Keratinocyte (primary cell): ENCODE measurements around the gene SMARCA4. TPM values are rescaled to one million over a fixed set of nuclear protein-coding genes. Genes with fewer than 3 reads are reported as not detected.
A peak's percentile ranks its signal among the peaks of the same experiment; 100 is the strongest.

Experiments used
- DNase-seq: peaks from one replicate; pipeline ENCODE4 v3.0.0-alpha.2; 2011; ENCODE audit warnings: low read depth, missing footprints, low spot score
- FAIRE-seq: peaks from 2 replicates; lab custom pipeline; 2011; peaks lifted over from hg19 to GRCh38; lab: Jason Lieb, UNC
- H2AFZ ChIP-seq: 2 replicates; pipeline ENCODE4 v1.6.0; 2012; ENCODE audit warnings: low read length, control low read depth, inconsistent platforms; ENCODE audit not compliant: control insufficient read depth
- H3K27ac ChIP-seq: 2 replicates; pipeline ENCODE4 v1.5.1; 2011; ENCODE audit warnings: low read length; ENCODE audit not compliant: control insufficient read depth, insufficient read depth
- H3K27me3 ChIP-seq: 3 replicates; pipeline ENCODE4 v1.6.0; 2011; ENCODE audit warnings: low read length; ENCODE audit not compliant: control insufficient read depth, insufficient read depth; ENCODE audit errors: extremely low read depth
- H3K36me3 ChIP-seq, 2 experiments: 2 replicates in 1 of 2; 3 replicates in 1 of 2; pipeline ENCODE4 v1.5.1; 2011; ENCODE audit warnings: low read length in 2 of 2, mild to moderate bottlenecking in 1 of 2; ENCODE audit not compliant: control insufficient read depth in 2 of 2, insufficient read depth in 2 of 2; ENCODE audit errors: extremely low read depth in 1 of 2
- H3K4me1 ChIP-seq: 3 replicates; pipeline ENCODE4 v1.5.1; 2011; ENCODE audit warnings: low read length; ENCODE audit not compliant: control insufficient read depth, insufficient read depth; ENCODE audit errors: extremely low read depth
- H3K4me2 ChIP-seq: 3 replicates; pipeline ENCODE4 v1.6.0; 2011; ENCODE audit warnings: low read depth, low read length; ENCODE audit not compliant: control insufficient read depth, insufficient read depth; ENCODE audit errors: extremely low read depth
- H3K4me3 ChIP-seq, 3 experiments: fragments of 200-600 bp in 1 of 3; sonication (generic) in 1 of 3; 2 replicates in 2 of 3; 3 replicates in 1 of 3; pipeline ENCODE4 v1.5.1; 2011 to 2016; ENCODE audit warnings: low read length in 3 of 3, mild to moderate bottlenecking in 3 of 3, control low read depth in 2 of 3, inconsistent platforms in 1 of 3, low read depth in 1 of 3, mixed read lengths in 1 of 3, mixed run types in 1 of 3, moderate library complexity in 1 of 3; ENCODE audit not compliant: control insufficient read depth in 2 of 3, insufficient read depth in 2 of 3; ENCODE audit errors: extremely low read depth in 1 of 3
- H3K79me2 ChIP-seq: 2 replicates; pipeline ENCODE4 v1.6.0; 2012; ENCODE audit warnings: low read length; ENCODE audit not compliant: control insufficient read depth, insufficient read depth
- H3K9ac ChIP-seq: 3 replicates; pipeline ENCODE4 v1.6.0; 2011; ENCODE audit warnings: low read length; ENCODE audit not compliant: control insufficient read depth, insufficient read depth; ENCODE audit errors: extremely low read depth
- H3K9me1 ChIP-seq: 3 replicates; pipeline ENCODE4 v1.6.0; 2011; ENCODE audit warnings: low read length; ENCODE audit not compliant: control insufficient read depth, insufficient read depth; ENCODE audit errors: extremely low read depth
- H3K9me3 ChIP-seq: 2 replicates; pipeline ENCODE4 v1.5.1; 2012; ENCODE audit warnings: low read depth, low read length; ENCODE audit not compliant: control insufficient read depth
- H4K20me1 ChIP-seq: 3 replicates; pipeline ENCODE4 v1.6.0; 2011; ENCODE audit warnings: low read length; ENCODE audit not compliant: control insufficient read depth, insufficient read depth; ENCODE audit errors: extremely low read depth
- EZH2 ChIP-seq: IDR thresholded peaks from one replicate; pipeline ENCODE4 v1.6.1; 2012; ENCODE audit warnings: inconsistent platforms, mild to moderate bottlenecking, low read length, moderate library complexity
- dilution Hi-C: fragments of 300-500 bp; cut with MboI; formaldehyde crosslinking; loops from one replicate; pipeline ENCODE4 v1.7.0; 2020; ENCODE audit warnings: low sequenced_read_pairs; ENCODE audit not compliant: extremely low pct_ligation_motif_present
- polyA plus RNA-seq, 5 experiments: library from polyadenylated mRNA; depleted of rRNA in 3 of 5; stranded (reverse) in 3 of 5; stranded (forward) in 1 of 5; unstranded in 1 of 5; fragments of >200 nt; gene quantifications; 1 replicate in 1 of 5; 2 replicates in 3 of 5; 3 replicates in 1 of 5; pipeline versions ENCODE4 v1.2.1 to v1.2.3, GENCODE V29; 2011 to 2012; ENCODE audit warnings: missing spikeins in 2 of 5, low read depth in 1 of 5, low replicate concordance in 1 of 5
- TF ChIP-seq, protein P1 (sequence below), 3 experiments: IDR thresholded peaks in 1 of 3; conservative IDR thresholded peaks in 1 of 3; optimal IDR thresholded peaks in 1 of 3; 2 replicates in 2 of 3; 3 replicates in 1 of 3; pipeline versions ENCODE3 to v1.5.1; 2011; ENCODE audit warnings: low read length in 3 of 3, mild to moderate bottlenecking in 3 of 3, moderate library complexity in 2 of 3, control low read depth in 1 of 3, inconsistent platforms in 1 of 3; ENCODE audit not compliant: insufficient read depth in 2 of 3; ENCODE audit errors: extremely low read depth in 1 of 3

SMARCA4 gene
- polyA plus RNA-seq, 1 donor (not counting 4 experiments of a cell fraction or from before 2014, with no cell fraction given): 33.1 TPM

- DNase-seq (no peak), FAIRE-seq (no peak)
- dilution Hi-C loops: no loop called here
- Histone ChIP-seq H3K4me3 (peak overlapping the region; percentile 21 to 87 (median 85)), H3K9me1 (no peaks in the 10 kb centered on the region), H3K9ac (peak overlapping the region; percentile 94), H3K36me3 (peaks cover 12 to 17% of the 10 kb centered on the region in 2 experiments), H3K27me3 (no peaks in the 10 kb centered on the region), H3K27ac (peak overlapping the region; percentile 88), H4K20me1 (peaks cover 9% of the 10 kb centered on the region), H2AFZ (peak overlapping the region; percentile 16), H3K9me3 (no peaks in the 10 kb centered on the region), H3K4me2 (peak overlapping the region; percentile 94), H3K4me1 (peaks cover 44% of the 10 kb centered on the region), H3K79me2 (peaks cover 35% of the 10 kb centered on the region)
- TF ChIP-seq, protein P1, sequence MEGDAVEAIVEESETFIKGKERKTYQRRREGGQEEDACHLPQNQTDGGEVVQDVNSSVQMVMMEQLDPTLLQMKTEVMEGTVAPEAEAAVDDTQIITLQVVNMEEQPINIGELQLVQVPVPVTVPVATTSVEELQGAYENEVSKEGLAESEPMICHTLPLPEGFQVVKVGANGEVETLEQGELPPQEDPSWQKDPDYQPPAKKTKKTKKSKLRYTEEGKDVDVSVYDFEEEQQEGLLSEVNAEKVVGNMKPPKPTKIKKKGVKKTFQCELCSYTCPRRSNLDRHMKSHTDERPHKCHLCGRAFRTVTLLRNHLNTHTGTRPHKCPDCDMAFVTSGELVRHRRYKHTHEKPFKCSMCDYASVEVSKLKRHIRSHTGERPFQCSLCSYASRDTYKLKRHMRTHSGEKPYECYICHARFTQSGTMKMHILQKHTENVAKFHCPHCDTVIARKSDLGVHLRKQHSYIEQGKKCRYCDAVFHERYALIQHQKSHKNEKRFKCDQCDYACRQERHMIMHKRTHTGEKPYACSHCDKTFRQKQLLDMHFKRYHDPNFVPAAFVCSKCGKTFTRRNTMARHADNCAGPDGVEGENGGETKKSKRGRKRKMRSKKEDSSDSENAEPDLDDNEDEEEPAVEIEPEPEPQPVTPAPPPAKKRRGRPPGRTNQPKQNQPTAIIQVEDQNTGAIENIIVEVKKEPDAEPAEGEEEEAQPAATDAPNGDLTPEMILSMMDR (optimal IDR thresholded peaks at IDR 0.05 in 1 of 3, IDR thresholded peaks at IDR 0.05 in 1 of 3, conservative IDR thresholded peaks at IDR 0.05 in 1 of 3; ENCODE audit: extremely low read depth in 1 of 3, insufficient read depth in 2 of 3, low read length in 3 of 3): no peak
- TF ChIP-seq EZH2: no peak
Measured at GRCh38 chr19:11087870-11088505, 127.2 kb downstream of the SMARCA4 start.

DNA sequence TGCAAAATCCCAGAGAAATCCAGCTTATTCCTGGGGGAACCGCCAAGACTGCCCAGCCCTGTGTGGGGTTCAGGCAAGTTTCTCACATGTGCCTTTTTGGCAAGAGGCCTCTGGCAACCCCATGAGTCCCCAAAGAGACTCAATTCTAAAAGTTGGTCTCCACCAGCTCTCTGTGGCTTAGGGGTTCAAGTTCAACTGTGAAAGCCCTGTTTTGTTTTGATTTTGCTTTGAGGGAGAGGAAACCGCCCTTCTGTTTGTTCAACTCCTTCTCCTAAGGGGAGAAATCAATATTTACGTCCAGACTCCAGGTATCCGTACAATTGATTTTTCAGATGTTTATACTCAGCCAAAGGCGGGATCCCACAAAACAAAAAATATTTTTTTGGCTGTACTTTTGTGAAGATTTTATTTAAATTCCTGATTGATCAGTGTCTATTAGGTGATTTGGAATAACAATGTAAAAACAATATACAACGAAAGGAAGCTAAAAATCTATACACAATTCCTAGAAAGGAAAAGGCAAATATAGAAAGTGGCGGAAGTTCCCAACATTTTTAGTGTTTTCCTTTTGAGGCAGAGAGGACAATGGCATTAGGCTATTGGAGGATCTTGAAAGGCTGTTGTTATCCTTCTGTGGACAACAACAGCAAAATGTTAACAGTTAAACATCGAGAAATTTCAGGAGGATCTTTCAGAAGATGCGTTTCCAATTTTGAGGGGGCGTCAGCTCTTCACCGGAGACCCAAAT lies 127.8 kb downstream of the SMARCA4 start:
- DNase-seq: no peak
- Histone ChIP-seq H3K9me3 (no peaks in the 10 kb centered on the region), H3K79me2 (peaks cover 42% of the 10 kb centered on the region), H2AFZ (peak overlapping the region; percentile 16), H3K27ac (peak overlapping the region; percentile 88), H3K4me2 (peak overlapping the region; percentile 94), H3K27me3 (no peaks in the 10 kb centered on the region), H3K4me3 (peak overlapping the region; percentile 85 to 98 (median 87)), H3K9ac (peak overlapping the region; percentile 94), H3K36me3 (peaks cover 14 to 24% of the 10 kb centered on the region in 2 experiments), H4K20me1 (peaks cover 15% of the 10 kb centered on the region), H3K4me1 (peaks cover 50% of the 10 kb centered on the region), H3K9me1 (no peaks in the 10 kb centered on the region)
- dilution Hi-C loops: no loop called here
- FAIRE-seq: no peak
- TF ChIP-seq, protein P1 (optimal IDR thresholded peaks at IDR 0.05 in 1 of 3, IDR thresholded peaks at IDR 0.05 in 1 of 3, conservative IDR thresholded peaks at IDR 0.05 in 1 of 3; ENCODE audit: extremely low read depth in 1 of 3, insufficient read depth in 2 of 3, low read length in 3 of 3): no peak
- no peak for TF ChIP-seq EZH2
